ENCODE measurements around the gene RGS1. TPM values are rescaled to one million over a fixed set of nuclear protein-coding genes. Genes with fewer than 3 reads are reported as not detected.

The RGS1 gene
- total RNA-seq, 4 donors from 2014 or later, result 23.9 to 85.6 (median 53.1) TPM

DNA sequence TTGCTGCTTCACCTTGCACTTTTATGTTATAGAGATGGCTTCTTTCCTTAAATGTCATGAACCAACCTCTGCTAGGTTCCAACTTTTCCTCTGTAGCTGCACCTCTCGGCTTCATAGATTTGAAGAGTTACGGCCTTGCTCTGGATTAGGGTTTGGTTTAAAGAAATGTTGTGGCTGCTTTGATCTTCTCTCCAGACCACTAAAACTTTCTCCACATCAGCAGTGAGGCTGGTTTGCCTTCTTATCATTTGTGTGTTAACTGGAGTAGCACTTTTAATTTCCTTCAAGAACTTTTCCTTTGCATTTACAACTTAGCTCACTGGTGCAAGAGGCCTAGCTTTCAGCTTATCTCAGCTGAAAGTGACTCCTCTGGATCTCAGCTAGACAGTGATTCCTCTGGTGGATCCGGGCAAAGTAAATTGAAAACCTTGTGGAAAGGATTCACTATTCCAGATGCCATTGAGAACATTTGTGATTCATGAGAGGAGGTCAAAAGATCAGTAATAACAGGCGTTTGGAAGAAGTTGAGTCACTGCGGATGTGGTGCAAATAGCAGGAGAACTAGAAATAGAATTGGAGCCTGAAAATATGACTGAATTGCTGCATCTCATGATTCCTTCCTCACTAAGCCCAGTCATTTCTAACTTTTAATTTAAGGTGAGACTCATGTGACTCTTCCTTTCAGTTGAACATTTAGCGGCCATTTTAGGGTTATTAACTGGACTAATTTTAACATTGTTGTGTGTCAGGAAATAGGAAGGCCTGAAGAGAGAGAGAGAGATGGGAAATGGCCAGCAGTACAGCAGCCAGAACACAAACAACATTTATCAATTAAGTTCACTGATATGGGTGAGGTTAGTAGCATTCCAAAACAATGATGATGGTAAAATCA is 16.2 kb upstream of the RGS1 start:
- 58 to 62% methylated on average over 6 of the region's 6 CpGs for WGBS, 2 donors
- no peak for DNase-seq (ENCODE audit: low spot score in 2 of 2)
- no peak for TF ChIP-seq POLR2A (IDR thresholded peaks at IDR 0.05)
- TF ChIP-seq, protein P1, sequence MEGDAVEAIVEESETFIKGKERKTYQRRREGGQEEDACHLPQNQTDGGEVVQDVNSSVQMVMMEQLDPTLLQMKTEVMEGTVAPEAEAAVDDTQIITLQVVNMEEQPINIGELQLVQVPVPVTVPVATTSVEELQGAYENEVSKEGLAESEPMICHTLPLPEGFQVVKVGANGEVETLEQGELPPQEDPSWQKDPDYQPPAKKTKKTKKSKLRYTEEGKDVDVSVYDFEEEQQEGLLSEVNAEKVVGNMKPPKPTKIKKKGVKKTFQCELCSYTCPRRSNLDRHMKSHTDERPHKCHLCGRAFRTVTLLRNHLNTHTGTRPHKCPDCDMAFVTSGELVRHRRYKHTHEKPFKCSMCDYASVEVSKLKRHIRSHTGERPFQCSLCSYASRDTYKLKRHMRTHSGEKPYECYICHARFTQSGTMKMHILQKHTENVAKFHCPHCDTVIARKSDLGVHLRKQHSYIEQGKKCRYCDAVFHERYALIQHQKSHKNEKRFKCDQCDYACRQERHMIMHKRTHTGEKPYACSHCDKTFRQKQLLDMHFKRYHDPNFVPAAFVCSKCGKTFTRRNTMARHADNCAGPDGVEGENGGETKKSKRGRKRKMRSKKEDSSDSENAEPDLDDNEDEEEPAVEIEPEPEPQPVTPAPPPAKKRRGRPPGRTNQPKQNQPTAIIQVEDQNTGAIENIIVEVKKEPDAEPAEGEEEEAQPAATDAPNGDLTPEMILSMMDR (IDR thresholded peaks at IDR 0.05), result no peak
- intact Hi-C loops (cut with DNase I; ENCODE audit: low total_unique reads), result no loop called here
- H3K4me3 ChIP-seq (ENCODE audit: low read depth, poor library complexity, severe bottlenecking), result no peak overlapping the region

DNA sequence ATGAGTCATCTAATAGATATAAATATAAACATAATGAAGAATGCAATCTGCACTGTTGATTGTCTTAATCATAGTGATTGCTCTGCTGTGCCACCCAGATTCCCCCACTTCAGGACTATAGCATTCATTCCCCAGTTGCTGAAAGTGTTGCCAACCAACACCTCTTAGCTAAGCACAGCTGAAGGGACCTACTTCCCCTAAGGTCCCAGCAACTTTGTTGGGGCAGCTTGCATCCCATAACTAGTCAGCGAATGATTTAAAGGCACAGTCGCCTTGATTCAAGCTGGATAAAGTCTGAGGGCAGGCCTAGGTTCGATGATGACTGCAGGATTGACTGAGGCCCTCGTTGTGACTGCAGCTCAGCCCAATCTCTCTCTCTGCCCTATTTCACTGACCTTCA is 14.3 kb upstream of the RGS1 start:
- WGBS, 2 donors, result 90 to 94% methylated on average over 4 of the region's 4 CpGs
- no peak overlapping the region for H3K4me3 ChIP-seq (ENCODE audit: low read depth, poor library complexity, severe bottlenecking)
- intact Hi-C loops (cut with DNase I; ENCODE audit: low total_unique reads), result no loop called here
- DNase-seq (ENCODE audit: low spot score in 2 of 2), result no peak
- no peak for TF ChIP-seq POLR2A (IDR thresholded peaks at IDR 0.05)
- TF ChIP-seq, protein P1 (IDR thresholded peaks at IDR 0.05), result no peak

DNA sequence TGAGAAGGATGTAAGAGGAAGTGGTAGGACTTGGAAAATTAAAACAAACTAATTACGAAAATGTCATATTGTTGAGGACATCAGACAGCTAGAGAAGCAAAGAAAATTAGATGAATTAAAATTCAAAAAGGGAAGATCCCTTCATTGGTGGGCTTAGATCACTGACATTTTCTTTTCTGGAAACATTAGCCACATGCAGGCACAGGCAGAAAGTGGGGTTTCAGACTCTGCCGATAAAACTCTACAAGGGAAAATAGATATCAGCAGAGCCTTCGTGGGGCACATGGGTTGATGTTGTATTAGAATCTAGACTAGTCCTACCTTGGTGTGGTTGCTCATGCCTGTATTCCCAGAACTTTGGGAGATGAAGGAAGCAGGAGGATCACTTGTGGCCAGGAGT is 12.4 kb upstream of the RGS1 start:
- H3K4me3 ChIP-seq (ENCODE audit: low read depth, poor library complexity, severe bottlenecking), result no peak overlapping the region
- WGBS, 2 donors, result 92 to 96% methylated on average over 3 of the region's 3 CpGs
- TF ChIP-seq, protein P1 (IDR thresholded peaks at IDR 0.05), result no peak
- no peak for TF ChIP-seq POLR2A (IDR thresholded peaks at IDR 0.05)
- intact Hi-C loops (cut with DNase I; ENCODE audit: low total_unique reads), result no loop called here
- no peak for DNase-seq (ENCODE audit: low spot score in 2 of 2)

DNA sequence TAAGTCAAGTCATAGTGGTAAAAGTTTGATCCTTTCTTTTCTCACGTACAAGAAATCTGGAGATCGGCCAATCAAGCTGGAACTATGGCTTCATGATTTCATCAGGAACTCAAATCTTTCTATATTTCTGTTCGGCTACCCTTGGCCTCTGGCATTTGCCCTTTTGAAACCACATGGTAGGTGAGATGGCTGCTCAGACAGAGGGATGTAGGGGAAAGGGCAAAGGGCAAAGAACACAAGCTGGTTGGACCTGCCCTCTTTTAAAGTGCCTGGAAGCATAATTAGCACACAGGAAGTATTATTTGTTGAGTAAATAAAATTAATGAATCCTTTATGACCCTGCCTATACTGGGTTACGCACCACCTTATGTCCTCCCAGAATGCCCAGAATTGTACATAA is 11.5 kb upstream of the RGS1 start:
- no peak overlapping the region for H3K4me3 ChIP-seq (ENCODE audit: low read depth, poor library complexity, severe bottlenecking)
- 81 to 88% methylated on average over 4 of the region's 4 CpGs for WGBS, 2 donors
- intact Hi-C loops (cut with DNase I; ENCODE audit: low total_unique reads), result no loop called here
- TF ChIP-seq, protein P1 (IDR thresholded peaks at IDR 0.05), result no peak
- no peak for TF ChIP-seq POLR2A (IDR thresholded peaks at IDR 0.05)
- DNase-seq (ENCODE audit: low spot score in 2 of 2), result no peak

DNA sequence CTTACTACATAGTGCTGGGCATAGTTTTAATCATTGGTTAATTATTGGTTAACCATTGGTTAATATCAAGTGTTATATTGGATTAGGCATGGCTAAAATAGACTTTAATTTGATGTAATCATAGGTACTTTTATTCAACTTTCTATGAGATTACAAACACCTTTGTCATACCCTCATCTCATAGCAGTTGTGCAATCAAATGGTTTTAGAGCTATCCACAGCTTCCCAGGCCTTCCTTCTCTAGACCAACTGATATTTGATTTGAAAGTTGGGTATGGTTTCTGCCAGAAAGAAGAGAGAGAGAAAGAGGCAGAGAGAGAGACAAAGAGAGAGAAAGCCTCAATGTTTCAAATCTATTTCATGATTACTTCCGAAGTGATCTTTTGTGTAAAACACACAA is 9.6 kb upstream of the RGS1 start:
- DNase-seq (ENCODE audit: low spot score in 2 of 2), result no peak
- WGBS, 2 donors, result 86 to 93% methylated on average over 1 of the region's 1 CpG
- H3K4me3 ChIP-seq (ENCODE audit: low read depth, poor library complexity, severe bottlenecking), result no peak overlapping the region
- TF ChIP-seq POLR2A (IDR thresholded peaks at IDR 0.05), result no peak
- TF ChIP-seq, protein P1 (IDR thresholded peaks at IDR 0.05), result no peak
- intact Hi-C loops (cut with DNase I; ENCODE audit: low total_unique reads), result no loop called here
